ENCODE measurements around the gene HIBCH.

DNA sequence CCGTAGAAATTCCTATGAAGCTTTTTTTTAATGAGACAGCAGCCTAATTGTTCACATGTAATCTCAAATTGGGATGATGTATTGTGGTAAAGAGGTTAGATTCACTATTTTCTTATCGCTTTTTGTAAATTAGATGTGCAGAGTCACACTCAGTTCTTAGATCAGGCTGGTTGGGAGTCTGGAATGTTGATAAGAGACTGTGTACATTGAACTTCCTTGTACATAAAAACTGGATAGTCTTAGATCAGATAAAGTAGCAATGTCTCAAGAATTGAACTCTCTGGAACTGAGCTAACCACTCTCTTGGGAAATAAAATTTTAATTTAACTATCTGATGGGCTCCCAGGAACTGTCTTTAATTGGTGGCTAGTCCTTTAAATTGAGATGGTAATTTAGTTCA is 149.0 kb downstream of the HIBCH start:
- TF ChIP-seq CEBPB (IDR thresholded peaks at IDR 0.05) (no peak), EP300 (IDR thresholded peaks at IDR 0.05) (no peak), CTCF (IDR thresholded peaks at IDR 0.05) (no peak), E2F6 (IDR thresholded peaks at IDR 0.05; ENCODE audit: borderline replicate concordance, low read depth) (no peak), HDAC2 (IDR thresholded peaks at IDR 0.05) (no peak), MYC (IDR thresholded peaks at IDR 0.05; ENCODE audit: borderline replicate concordance, low read length) (no peak), POLR2A (IDR thresholded peaks at IDR 0.05; ENCODE audit: low read length) (no peak), MAFK (IDR thresholded peaks at IDR 0.05; ENCODE audit: partially characterized antibody) (no peak), REST (IDR thresholded peaks at IDR 0.05) (no peak), POLR2AphosphoS2 (conservative IDR thresholded peaks at IDR 0.05; ENCODE audit: low read length) (no peak)
- TF ChIP-seq, protein P1, sequence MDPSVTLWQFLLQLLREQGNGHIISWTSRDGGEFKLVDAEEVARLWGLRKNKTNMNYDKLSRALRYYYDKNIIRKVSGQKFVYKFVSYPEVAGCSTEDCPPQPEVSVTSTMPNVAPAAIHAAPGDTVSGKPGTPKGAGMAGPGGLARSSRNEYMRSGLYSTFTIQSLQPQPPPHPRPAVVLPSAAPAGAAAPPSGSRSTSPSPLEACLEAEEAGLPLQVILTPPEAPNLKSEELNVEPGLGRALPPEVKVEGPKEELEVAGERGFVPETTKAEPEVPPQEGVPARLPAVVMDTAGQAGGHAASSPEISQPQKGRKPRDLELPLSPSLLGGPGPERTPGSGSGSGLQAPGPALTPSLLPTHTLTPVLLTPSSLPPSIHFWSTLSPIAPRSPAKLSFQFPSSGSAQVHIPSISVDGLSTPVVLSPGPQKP (IDR thresholded peaks at IDR 0.05; ENCODE audit: low read depth, low read length): no peak

All from A549 (cell line).